Stimulated activated CD4-positive, alpha-beta T cell treated with anti-CD3 and anti-CD28 coated beads, Interleukin-1b, Interleukin-23, amount 100 ng/mL, for 4 hours (primary cell): Measurements from ENCODE around the gene VWCE.

Source experiments
- DNase-seq, 2 donors: peaks; one replicate each; pipeline ENCODE4 v3.0.0-alpha.2; 2020; ENCODE audit warnings: low read depth in 2 of 2

VWCE gene

DNA sequence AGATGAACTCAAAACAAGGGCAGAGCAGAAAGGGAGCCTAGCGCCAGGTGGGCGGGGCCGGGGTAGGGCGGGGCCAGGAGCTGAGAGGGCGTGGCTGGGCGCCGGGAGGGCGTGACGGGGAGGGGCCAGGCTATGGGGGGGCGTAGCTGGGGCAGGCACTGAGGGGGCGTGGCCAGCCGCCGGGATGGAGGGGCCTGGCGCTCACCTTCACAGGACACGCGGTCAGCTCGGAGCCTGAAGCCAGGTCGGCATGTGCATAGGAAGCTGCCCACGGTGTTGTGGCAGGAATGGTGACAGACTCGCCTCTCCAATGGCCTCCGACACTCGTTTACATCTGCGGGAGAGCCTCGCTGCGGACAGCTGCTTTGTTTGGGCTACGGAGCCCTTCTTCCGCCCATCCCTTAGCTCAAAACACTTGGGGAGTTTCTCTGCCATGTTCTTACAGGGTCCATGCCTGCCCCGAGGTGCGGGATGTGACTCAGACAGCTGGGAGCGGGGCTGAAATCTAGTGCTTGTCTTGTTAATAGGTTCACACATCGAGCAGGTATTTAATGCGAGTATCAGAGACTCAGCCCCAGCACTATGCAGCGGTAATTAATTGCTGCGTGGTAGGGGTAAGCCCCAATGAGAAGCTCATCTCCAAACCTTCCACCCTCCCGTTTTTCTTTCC is 13.4 kb downstream of the VWCE start:
- DNase-seq: peak in 1 of 2 donors; percentile 20

DNA sequence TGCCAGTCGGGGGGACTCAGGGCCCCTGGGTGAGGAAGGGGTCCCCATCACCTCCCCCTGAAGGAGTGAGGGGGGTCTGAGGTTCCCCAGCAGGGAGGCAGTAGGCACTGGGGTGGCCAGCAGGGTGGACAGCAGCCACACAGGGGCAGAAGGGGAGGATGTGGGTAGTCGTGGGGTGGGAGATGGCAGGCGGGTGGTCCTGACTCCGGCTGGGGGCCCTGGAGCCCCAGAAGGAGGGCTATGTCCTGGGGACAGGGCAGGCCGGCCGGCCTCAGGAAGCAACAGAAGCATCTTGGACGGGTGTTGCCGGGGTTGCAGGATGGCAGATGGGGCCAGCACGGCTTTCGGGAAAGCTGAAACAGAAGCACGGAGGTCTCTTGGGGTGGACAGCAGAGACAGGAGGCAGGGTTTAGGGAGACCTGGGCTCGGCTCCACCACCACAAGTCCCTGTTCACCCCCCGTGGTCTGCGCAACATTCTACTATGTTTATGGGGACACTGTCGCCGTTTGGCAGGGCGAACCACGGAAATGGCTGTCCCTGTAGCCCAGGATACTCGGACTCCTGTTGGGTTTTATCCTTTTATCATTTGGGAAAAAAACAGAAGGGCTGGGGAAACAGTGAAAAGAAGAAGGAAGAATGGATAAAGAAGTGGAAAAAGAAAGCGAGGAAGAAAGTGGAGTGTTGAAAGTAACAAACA is 14.1 kb downstream of the VWCE start:
- no peak for DNase-seq

DNA sequence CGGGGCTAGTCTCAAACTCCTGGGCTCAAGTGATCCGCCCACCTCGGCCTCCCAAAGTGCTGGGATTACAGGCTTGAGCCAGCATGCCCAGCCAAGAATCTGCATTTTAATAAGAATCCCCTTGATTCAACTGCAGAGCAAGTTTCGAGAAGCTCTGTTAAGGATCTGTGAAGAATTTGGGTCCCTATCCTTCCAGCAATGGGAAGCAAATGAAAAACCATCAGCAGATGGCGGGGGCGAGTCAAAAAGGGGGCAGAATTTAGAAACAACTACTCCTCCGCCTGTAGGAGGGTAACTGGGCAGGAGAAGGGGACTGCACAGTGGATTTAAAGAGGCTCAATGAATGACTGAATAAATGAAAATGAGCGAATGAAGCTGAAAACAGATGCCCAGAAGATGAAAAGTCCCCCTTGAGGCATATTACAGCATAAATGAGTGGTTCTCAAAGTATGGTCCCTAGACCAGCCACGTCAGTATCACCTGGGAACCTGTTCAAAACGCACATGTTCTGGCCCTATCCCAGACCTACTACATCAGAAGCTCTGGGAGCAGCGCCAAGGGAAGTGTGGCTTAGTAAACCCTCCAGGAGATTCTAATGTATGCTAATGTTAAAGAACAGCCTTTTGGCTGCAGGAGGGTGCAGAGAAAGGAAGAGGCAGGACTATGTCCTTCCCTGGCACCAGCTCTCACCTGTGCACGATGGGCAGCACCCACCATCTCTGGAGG is 15.0 kb downstream of the VWCE start:
- no peak for DNase-seq

DNA sequence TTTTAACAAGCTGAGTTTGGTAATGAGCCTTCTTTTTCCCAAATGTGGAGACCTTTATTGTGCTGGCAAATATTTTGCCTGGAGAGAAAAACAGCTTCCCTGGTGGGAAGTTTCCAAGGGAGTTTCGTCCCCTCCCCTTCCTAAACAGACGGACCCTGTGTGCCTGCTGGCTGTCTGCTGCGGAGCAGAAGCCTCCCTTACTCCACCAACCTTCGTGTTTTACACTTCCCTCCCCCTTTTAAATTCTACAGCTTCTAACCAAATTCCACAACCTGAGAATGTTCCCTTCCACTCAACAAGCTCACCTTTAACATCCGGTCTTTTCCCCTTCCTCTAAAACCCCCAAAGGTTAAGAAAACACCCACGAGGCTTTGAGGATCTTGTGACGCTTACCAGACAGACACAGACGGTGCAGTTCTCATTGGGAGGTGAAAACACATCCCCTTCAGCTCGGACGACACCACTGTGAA is 17.1 kb downstream of the VWCE start:
- no peak for DNase-seq

DNA sequence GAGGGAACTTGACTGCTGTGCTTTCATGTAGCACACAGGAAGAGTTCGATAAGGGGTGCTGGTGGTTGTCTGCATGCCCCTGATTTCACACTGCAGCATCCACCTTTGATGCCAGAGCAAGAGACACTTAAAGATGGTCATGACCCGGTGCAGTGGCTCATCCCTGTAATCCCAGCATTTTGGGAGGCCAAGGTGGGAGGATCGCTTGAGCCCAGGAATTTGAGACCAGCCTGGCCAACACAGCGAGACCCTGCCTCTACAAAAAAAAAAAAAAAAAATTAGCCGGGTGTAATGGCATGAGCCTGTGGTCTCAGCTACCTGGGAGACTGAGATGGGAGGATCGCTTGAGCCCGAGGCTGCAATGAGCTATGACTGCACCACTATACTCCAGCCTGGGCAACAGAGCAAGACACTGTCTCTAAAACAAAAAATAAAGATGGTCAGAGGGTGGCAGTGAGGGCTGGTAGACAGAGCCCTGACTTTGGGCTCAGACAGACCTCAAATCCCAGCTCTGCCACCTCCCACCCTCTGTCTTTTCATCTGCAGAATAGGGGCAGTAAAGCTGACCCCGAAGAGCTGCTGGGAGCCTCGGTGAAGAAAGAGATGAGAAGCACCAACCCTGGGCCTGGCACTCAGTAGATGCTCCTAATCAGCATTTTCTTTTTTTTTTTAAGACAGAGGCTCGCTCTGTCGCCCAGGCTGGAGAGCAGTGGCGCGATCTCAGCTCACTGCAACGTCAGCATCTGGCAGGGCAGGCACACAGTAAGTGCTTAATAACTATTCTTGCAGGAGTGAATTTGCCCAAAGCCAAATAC is 17.7 kb downstream of the VWCE start:
- DNase-seq: no peak

GRCh38 chr11:61275191-61275590 is 19.9 kb downstream of the VWCE start:
- DNase-seq: no peak

GRCh38 chr11:61274084-61274483 is 21.0 kb downstream of the VWCE start:
- DNase-seq: no peak

DNA sequence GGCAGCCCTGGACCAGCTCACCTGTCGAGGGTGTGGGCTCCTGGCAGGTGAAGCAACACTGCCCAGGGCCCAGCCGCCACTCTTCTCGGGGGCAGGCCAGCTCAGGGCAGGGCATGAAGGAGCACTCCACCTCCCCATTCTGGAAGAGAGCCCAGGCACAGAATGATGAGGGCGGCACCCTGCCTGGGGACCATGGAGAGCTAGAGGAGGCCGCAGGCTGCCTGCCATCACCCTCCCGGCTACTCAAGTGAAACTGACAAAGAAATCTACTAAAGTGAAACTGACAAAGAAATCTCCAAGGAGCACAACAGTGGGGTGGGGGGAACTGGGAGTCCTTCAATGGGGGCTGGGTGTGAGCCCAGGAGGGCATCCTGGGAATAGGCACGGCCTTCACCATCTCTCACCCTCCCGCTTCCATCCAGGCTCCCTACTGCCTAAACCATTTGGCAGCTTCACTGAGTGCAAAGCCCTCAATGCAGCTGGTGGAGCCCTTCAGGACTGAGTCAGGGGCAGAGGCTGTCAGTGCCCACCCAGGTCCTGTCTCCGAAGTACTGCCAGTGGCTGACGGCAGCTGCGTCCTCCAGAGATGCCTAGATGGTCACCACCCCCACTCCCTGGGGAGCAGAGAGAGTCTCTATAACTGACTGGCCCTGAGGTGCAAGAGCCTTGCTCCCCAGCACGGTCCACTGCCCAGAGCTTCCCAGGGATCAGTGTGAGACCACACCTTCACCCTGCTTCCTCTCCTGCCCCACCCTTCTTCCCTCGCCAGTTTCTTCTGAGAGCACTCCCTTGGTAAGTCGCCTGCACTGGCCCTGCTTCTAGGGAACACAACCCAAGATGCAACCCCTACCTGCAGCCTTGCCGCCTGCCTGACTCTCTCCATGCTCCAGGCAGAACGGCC is 21.7 kb downstream of the VWCE start:
- no peak for DNase-seq

- DNase-seq: no peak
Measured at GRCh38 chr11:61272731-61273130, 22.4 kb downstream of the VWCE start.

DNA sequence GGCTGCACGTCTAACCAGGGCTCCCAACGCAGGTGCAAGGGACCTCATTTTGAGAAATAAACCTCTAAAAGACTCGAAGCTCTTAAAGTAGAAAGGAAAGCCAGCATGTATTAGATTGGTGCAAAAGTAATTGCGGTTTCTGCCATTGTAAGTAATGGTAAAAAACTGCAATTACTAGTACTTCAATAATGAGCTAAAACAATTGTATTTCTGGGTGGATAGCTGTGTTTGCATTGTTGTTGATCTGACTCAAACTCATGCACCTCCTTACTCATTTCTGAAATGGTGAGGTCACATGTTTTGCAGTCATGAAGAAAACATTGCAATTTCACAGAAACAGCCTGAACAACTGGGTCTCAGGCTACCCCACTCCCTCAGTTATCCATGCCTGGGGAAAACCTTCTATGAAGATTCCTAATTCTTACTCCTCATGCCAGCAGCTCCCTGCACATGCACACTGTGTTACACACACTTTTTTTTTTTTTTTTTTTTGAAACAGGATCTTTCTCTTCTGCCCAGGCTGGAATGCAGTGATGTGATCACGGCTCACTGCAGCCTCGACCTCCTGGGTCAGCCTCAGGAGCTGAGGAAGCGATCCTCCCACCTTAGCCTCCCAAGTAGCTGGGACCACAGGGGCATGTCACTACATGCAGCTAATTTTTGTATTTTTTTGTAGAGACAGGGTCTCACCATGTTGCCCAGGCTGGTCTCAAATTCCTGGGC is 24.6 kb downstream of the VWCE start:
- DNase-seq: no peak

- DNase-seq: no peak
Measured at GRCh38 chr11:61268588-61269250, 26.4 kb downstream of the VWCE start.

DNA sequence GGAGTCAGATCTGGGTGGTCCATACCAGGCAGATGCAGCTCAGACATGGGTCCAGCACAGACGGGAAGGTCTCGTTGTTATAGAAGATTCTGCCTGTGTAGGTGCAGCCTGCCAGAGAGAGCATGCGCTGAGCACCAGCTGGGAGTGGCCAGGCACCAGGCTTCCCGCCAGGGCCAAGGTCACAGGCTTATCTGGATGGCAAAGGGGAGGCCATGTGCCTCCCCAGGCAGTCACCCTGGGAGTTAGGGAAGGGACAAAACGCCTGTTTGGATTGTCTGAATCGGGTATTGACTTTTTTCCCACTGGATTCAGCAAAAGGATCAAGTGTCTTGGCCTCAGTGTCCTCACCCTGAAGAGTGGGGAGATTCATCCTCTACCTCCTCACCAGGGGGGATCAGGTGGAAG is 27.7 kb downstream of the VWCE start:
- DNase-seq: no peak

DNA sequence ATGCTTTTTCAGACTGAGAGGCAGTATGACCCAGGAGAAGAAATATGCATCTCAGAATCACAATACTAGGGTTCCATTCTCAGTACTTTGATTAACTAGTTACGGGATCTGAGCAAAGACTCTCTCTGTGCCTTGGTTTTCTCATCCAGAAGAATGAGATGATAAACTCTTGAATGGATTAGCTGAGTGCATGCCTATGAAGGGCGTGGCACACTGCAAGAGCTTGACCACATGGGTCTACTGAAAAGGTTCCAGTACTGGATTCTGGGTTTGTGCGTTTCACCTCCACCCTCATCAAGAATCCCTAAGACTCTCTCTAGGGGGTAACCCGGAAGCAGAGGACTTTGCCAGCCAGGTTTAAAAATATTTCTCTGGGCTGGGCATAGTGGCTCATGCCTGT is 28.5 kb downstream of the VWCE start:
- no peak for DNase-seq

GRCh38 chr11:61265357-61265756 is 29.8 kb downstream of the VWCE start:
- no peak for DNase-seq

DNA sequence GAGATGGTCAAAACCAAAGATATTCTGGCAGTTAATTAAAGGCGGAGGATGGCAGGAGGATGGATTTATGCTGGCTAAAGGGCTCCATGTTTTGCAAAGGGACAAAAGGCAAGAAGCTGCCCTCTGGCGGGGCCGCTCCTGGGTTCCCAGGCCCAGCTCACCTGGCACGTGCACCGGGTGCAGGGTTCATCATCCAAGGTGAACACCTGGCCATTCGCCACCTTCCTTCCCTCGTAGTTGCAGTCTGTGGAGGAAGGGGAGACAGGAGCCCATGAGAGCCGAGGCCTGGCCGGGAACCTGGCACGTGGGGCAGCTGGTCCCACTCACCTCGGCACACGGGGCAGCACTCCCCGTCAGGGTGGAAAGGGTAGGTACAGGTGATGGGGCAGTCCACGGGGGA is 30.3 kb downstream of the VWCE start:
- DNase-seq: no peak

GRCh38 chr11:61264371-61264770 is 30.7 kb downstream of the VWCE start:
- no peak for DNase-seq

- no peak for DNase-seq
Measured at GRCh38 chr11:61259363-61259762, 35.8 kb downstream of the VWCE start.

GRCh38 chr11:61258546-61258945 is 36.6 kb downstream of the VWCE start:
- DNase-seq: no peak

DNA sequence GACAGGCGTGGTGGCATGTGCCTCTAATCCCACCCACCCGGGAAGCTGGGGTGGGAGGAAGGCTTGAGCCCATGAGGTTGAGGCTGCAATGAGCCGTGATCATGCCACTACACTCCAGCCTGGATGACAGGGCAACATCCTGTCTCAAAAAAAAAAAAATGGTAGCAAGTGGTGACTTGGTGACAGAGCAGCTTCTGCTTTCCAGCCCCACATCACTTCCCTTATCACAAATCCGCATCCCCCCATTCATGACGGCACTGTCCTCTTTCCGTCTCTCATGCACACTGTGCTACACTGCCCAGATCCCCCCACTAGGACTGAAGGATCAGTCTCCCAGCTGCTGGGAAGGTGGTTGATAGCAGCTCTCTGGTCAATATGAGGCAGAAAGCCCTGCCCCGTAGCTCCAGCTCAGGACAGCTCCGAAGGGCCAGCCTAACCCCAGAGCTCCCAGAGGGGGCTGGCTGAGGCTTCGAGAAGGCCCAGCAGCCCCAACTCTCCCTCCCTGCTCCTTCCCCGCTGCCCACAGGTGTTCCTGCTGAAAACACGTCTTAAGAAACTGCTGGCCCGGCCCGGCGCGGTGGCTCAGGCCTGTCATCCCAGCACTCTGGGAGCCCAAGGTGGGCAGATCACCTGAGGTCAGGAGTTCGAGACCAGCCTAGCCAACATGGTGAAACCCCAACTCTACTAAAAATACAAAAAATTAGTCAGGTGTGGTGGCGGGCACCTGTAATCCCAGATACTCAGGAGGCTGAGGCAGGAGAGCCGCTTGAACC is 38.2 kb downstream of the VWCE start:
- no peak for DNase-seq
